SKM-1 (cell line): ENCODE data around the gene CRIM1.
A peak's percentile ranks its signal among the peaks of the same experiment; 100 is the strongest.

Experiments used
- DNase-seq: peaks from one replicate; lab custom pipeline; 2025; ENCODE audit not compliant: unreplicated experiment; lab: John Stamatoyannopoulos, UW

CRIM1 gene

GRCh38 chr2:36511858-36512603 lies 156.5 kb downstream of the CRIM1 start:
- DNase-seq = no peak

- DNase-seq = no peak
Observed at GRCh38 chr2:36512705-36513104, 157.1 kb downstream of the CRIM1 start.

DNA sequence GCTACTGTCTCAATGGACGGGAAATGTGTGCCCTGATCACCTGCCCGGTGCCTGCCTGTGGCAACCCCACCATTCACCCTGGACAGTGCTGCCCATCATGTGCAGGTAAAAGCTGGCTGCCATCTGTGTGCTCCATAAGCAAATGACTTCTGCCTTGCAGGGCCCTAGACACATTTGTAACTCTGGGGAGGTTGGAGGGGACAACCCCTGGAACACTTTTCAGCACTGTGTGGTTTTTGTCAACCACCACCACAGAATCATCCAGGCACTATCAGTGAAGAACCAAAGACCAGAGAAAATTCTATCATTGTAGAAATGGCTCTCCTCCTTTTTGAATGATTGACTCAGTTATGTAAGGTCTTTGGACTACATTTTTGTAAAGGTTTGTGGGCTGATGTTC lies 158.1 kb downstream of the CRIM1 start:
- no peak for DNase-seq

- DNase-seq = no peak
Observed at GRCh38 chr2:36515538-36515937, 160.0 kb downstream of the CRIM1 start.

DNA sequence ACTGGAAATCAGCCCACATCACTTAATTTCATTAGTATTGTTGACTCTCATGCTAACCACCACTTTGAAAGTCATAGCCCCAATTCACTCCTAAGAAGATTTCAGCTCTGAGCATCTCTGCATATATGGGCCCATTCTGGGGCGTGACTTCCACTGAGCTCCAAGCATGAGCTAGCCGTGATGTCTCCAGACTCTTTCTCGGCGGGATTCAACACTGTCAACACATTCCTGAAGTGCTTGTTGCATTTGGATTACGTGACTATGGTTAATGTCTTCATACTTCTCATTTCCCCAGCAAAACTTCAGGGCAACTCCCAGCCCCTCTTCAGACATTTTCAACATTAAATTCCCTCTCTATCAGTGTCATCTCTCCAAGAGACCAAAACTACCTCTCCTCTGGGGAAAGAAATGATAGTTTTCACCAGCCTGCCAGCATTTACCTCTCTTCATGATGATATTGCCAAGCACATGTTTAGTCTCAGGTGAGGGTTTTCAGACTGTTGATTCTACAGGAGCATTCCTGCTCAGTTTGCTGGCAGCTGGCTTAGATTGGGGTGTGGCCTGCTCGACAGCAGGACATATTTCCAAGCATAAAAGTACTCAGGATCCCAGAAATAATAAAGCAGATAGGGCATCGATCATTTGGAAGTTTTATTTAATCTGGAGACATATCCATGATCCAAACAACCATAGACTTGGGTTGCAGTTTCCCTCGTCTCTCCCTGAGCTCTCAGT lies 160.7 kb downstream of the CRIM1 start:
- no peak for DNase-seq

GRCh38 chr2:36520431-36520830 lies 164.9 kb downstream of the CRIM1 start:
- no peak for DNase-seq

- DNase-seq = no peak
Observed at GRCh38 chr2:36523153-36523552, 167.6 kb downstream of the CRIM1 start.

- no peak for DNase-seq
Observed at GRCh38 chr2:36525245-36525644, 169.7 kb downstream of the CRIM1 start.

DNA sequence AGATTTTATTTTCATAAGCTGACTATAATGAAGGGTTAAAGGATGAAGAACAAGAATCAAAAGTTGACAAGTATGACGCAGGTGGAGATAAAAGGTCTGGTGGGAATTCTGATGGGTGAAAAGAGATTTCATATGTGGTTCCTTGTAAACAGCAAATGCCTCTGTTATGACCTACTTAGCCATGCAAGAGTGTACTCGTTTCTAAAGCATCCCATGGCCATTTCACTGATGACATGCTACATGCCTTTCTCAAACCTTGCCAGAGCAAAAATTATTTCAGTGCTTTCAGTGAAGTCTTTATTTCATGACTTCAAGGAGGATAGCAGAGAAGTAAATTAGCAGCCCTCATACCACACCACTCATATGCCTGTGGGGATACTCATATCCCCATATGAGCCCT lies 170.6 kb downstream of the CRIM1 start:
- no peak for DNase-seq

DNA sequence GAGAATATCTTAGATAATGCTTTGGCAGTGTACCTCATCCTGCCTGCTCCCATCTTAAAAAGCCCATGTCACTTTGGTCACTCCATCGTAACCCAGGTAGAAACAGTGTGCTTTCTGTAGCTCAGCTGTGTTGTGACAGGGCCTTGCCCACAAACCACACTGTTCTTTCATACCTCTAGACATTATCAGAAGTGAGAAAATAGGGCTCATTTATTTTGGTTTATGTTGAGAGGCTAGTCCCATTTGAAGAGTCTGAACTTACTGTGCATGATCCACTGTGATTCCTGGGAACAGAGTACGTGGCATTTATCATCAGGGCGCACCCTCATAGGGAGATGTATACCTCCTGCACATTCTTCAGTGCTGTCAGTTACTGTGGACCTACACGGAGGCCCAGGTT lies 172.7 kb downstream of the CRIM1 start:
- DNase-seq = no peak

DNA sequence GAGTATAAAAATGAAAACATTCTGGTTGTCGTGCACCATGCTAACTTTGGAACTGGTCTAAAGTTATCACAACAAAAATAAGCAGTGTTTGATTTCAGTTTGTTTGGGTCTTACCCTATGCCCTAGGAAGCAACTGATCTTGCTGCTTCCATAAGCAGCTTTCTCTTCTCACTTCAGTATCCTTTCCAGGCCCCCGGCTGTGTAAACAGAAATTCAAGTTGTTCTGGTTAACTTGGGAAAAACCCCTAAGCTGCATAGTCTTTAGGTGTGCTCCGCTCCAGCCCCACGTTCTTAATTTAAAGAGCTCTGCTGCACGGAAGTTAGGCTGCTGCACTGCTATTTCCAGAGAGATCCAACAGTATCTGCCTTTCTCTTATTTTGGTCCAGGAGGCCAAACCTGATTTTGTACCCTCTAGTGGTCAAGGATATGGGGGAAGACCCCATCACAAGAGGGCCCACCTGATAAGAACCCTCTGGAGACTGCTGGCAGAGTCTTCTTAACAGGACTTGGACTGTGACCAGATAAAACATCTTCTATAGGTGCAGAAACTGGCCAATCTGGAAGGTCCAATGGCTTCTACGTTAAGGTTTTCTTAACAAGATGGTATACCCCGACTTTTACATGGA lies 173.3 kb downstream of the CRIM1 start:
- no peak for DNase-seq

GRCh38 chr2:36530178-36530982 lies 174.8 kb downstream of the CRIM1 start:
- DNase-seq = peak; percentile 29

DNA sequence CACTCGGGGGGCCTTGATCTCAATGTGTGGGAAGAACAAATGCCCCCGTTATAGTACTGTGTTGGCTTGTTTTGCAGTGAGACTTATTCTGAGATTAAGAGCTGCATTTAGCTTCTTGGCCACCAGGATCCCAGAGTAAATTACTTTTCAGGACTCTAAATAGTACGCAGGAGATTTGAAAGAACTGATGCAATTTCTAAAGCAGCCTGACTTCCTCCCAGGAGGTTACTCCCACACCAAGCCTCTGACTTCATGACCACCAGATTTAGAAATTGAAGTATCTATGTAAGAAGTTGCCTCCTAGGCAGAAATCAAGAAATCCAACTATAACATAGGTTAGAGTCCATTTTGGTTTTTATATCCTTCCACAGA lies 175.4 kb downstream of the CRIM1 start:
- peak; percentile 79 for DNase-seq

- no peak for DNase-seq
Observed at GRCh38 chr2:36534275-36534799, 178.8 kb downstream of the CRIM1 start.

DNA sequence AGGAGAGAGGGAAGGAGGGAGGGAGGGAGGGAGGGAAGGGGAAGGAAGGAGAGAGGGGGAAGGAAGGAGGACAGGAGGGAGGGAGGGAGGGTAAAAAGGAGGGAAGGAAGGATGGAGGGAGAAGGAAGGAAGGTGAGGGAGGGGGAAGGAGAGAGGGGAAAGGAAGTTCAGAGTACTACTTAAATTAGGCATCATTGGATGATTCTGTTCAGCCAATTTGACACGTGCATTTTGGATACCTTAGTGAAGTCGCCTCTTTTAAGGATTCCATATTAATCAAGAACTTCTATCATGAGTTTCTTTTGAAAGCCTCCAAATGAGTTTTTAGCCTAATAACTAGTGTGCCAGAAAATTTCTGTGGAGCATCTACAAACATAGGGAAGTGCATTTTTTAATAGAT lies 179.5 kb downstream of the CRIM1 start:
- DNase-seq = no peak

DNA sequence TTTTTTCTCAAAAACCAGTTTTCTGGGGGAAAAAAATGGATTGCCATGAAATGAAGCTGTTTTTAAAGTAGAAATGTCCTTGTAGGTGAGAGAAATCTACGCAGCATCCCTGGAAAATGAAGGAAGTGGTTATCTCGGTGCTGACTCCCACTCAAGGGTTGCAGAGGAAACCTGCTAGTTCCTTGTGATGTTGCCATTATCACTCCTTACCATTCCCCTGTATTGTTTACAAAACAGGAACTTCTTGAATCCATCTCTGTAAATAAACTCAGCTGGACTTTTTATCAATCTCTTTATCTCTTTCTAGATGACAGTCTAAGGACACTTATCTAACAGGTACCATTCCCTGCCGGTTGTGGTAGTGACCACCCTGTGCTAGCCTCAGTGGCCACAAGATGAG lies 181.2 kb downstream of the CRIM1 start:
- no peak for DNase-seq

GRCh38 chr2:36538335-36538734 lies 182.8 kb downstream of the CRIM1 start:
- DNase-seq = no peak

GRCh38 chr2:36539631-36540030 lies 184.1 kb downstream of the CRIM1 start:
- no peak for DNase-seq

- DNase-seq = no peak
Observed at GRCh38 chr2:36540986-36541754, 185.6 kb downstream of the CRIM1 start.

DNA sequence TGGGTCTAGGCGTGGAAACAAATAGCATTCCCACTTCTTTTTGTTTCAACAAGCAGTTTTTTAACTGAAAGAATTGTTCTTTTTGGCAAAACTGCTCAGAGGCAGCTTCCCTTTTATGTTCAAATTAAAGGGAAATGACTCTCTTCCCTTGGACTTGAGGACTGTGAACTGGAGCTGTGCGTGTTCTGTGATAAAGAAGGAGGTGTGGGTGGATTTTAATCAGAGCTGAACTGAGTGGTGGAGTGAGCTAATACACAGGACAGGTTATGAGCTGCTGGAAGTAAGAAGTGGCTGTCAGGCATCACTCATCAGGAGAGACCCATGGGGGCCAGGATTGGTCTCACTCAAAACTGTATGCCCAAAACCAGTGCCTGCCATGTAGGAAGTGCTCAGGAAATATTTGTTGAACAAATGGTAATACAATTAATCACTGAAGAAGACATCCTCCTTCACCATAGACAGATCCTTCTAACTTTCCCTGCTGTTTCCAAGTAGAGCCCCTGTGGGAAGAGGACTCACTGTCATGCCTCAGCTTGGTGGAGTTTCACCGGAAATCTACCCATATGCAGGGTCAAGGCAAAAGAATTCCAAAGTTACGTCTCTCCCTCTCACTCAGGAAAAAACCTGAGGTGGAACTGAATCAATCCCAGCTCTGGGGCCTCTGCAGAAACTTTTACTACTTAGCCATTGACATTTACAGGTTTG lies 186.5 kb downstream of the CRIM1 start:
- DNase-seq = no peak
